Thoracic aorta (tissue), 2 donors: ENCODE measurements around the gene KCNJ14. TPM values are rescaled to one million over a fixed set of nuclear protein-coding genes. Genes with fewer than 3 reads are reported as not detected.

Experiments used
- ATAC-seq: fragments of 150-250 bp; one replicate; pipeline ENCODE4 v1.8.0; 2017; ENCODE audit warnings: low read depth; ENCODE audit not compliant: insufficient number of reproducible peaks, low FRiP score
- DNase-seq: peaks from one replicate; pipeline ENCODE4 v3.0.0-alpha.2; 2020; ENCODE audit warnings: low spot score
- H3K27ac ChIP-seq, 2 donors: fragments of 200-600 bp; sonication (generic); 1 replicate in 1 of 2; 2 replicates in 1 of 2; pipeline ENCODE4 v1.5.1; 2016; ENCODE audit warnings: mild to moderate bottlenecking in 2 of 2, moderate library complexity in 2 of 2
- H3K27me3 ChIP-seq: fragments of 200-600 bp; sonication (generic); replicated peaks from 2 replicates; pipeline ENCODE4 v1.6.0; 2016; ENCODE audit warnings: mild to moderate bottlenecking; ENCODE audit not compliant: insufficient read depth
- H3K36me3 ChIP-seq: fragments of 200-600 bp; sonication (generic); one replicate; pipeline ENCODE4 v1.5.1; 2016
- H3K4me1 ChIP-seq, 2 donors: fragments of 200-600 bp; sonication (generic); 1 replicate in 1 of 2; 2 replicates in 1 of 2; pipeline versions ENCODE4 v1.5.1 to v1.6.0; 2016; ENCODE audit warnings: low read depth in 2 of 2, mild to moderate bottlenecking in 1 of 2; ENCODE audit not compliant: control insufficient read depth in 1 of 2
- H3K4me3 ChIP-seq: fragments of 200-600 bp; sonication (generic); 2 replicates; pipeline ENCODE4 v1.5.1; 2016; ENCODE audit warnings: mild to moderate bottlenecking
- H3K9me3 ChIP-seq: fragments of 200-600 bp; sonication (generic); 2 replicates; pipeline ENCODE4 v1.5.1; 2016
- total RNA-seq, 2 donors: library from RNA; depleted of rRNA; stranded (reverse); fragments of >200 nt; gene quantifications; one replicate each; pipeline versions ENCODE4 v1.1.0 to v1.2.3, GENCODE V29; 2016
- TF ChIP-seq, protein P1 (sequence below): fragments of 200-600 bp; sonication (generic); IDR thresholded peaks from one replicate; pipeline ENCODE4 v1.5.1; 2019; ENCODE audit warnings: antibody characterized with exemption

The KCNJ14 gene
- total RNA-seq, 2 donors from 2014 or later = 0.27 to 1.2 TPM

DNA sequence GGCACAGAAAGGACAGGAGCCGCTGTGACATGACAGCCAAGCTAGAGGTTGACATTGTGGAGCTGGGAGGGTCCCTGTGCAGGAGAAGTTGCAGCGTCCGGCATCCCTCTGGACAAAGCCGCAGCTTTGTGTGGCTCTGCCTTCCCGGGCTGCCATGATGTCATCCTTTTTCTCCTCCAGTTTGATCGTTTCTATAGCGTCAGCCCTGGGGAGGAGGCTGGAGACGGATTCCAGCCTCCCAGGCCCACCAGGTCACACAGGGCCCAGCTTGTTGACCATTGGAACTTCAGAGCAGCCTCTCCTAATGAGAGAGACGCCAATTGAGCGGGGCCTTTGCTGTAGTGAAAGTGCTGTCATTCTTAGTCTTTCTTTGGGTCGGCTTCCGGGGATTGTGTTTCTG is 3.8 kb upstream of the KCNJ14 start:
- H3K4me1 ChIP-seq = peaks cover under 1 to 1% of the 10 kb centered on the region in 2 donors
- no peak for DNase-seq
- H3K9me3 ChIP-seq = no peaks in the 10 kb centered on the region
- H3K27me3 ChIP-seq = no peaks in the 10 kb centered on the region
- peaks cover 43% of the 10 kb centered on the region for H3K36me3 ChIP-seq
- no peak overlapping the region for H3K27ac ChIP-seq
- TF ChIP-seq, protein P1, sequence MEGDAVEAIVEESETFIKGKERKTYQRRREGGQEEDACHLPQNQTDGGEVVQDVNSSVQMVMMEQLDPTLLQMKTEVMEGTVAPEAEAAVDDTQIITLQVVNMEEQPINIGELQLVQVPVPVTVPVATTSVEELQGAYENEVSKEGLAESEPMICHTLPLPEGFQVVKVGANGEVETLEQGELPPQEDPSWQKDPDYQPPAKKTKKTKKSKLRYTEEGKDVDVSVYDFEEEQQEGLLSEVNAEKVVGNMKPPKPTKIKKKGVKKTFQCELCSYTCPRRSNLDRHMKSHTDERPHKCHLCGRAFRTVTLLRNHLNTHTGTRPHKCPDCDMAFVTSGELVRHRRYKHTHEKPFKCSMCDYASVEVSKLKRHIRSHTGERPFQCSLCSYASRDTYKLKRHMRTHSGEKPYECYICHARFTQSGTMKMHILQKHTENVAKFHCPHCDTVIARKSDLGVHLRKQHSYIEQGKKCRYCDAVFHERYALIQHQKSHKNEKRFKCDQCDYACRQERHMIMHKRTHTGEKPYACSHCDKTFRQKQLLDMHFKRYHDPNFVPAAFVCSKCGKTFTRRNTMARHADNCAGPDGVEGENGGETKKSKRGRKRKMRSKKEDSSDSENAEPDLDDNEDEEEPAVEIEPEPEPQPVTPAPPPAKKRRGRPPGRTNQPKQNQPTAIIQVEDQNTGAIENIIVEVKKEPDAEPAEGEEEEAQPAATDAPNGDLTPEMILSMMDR = no peak
- ATAC-seq = no peak
- no peak overlapping the region for H3K4me3 ChIP-seq

- H3K4me3 ChIP-seq = no peak overlapping the region
- no peak overlapping the region for H3K27ac ChIP-seq
- no peaks in the 10 kb centered on the region for H3K9me3 ChIP-seq
- TF ChIP-seq, protein P1 = no peak
- DNase-seq (no peak), ATAC-seq (no peak)
- H3K4me1 ChIP-seq = no peaks in the 10 kb centered on the region
- H3K36me3 ChIP-seq = peaks cover 43% of the 10 kb centered on the region
- no peaks in the 10 kb centered on the region for H3K27me3 ChIP-seq
Observed at GRCh38 chr19:48452289-48453190, 2.8 kb upstream of the KCNJ14 start.

GRCh38 chr19:48454150-48454730 is 1.1 kb upstream of the KCNJ14 start:
- H3K4me3 ChIP-seq = no peak overlapping the region
- TF ChIP-seq, protein P1 = no peak
- H3K27me3 ChIP-seq = no peaks in the 10 kb centered on the region
- H3K36me3 ChIP-seq = peaks cover 40% of the 10 kb centered on the region
- H3K27ac ChIP-seq = no peak overlapping the region
- H3K4me1 ChIP-seq = no peaks in the 10 kb centered on the region
- no peaks in the 10 kb centered on the region for H3K9me3 ChIP-seq
- ATAC-seq (no peak), DNase-seq (no peak)

DNA sequence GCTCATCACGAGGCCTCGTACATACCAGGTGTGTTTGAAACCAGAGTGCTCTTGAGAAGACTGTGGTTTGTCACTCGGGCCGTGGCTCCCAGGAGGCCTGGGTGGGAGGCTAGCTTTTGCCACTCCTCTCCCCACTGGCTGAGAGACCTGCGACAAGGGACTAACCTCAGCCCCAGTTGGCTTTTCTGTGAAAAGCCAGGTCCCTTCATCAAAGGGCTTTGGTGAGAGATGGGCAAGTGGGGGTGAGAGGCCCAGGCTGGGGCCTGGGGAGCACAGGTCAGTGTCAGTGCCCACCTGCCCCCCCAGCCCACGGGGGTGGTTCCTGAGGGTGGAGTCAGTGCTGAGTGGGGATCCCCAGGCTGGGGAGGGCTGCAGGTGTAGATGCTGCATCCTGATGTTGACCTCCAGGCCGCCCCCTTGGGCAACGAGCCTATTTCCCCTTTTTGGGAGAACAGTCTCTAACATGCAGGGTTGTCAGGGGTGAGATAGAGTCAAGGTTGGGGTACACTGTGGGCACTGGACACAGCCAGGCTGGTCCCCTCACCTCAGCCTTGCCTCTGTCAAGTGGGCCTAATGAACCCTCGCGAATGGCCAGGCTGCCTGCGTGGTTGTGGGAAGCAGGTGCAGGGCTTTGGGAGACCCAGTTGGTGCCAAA is 661 bp downstream of the KCNJ14 start:
- ATAC-seq (no peak), DNase-seq (no peak)
- Histone ChIP-seq H3K27ac (no peak overlapping the region), H3K4me1 (no peaks in the 10 kb centered on the region), H3K27me3 (no peaks in the 10 kb centered on the region), H3K9me3 (no peaks in the 10 kb centered on the region), H3K36me3 (peaks cover 29% of the 10 kb centered on the region), H3K4me3 (no peak overlapping the region)
- TF ChIP-seq, protein P1 = no peak

- Histone ChIP-seq H3K4me1 (no peaks in the 10 kb centered on the region), H3K4me3 (no peak overlapping the region), H3K27ac (no peak overlapping the region), H3K36me3 (peaks cover 21% of the 10 kb centered on the region), H3K27me3 (no peaks in the 10 kb centered on the region), H3K9me3 (no peaks in the 10 kb centered on the region)
- DNase-seq (no peak), ATAC-seq (no peak)
- TF ChIP-seq, protein P1 = no peak
Observed at GRCh38 chr19:48456864-48457263, 1.5 kb downstream of the KCNJ14 start.
